ENCODE data around the gene DDX1. TPM values are rescaled to one million over a fixed set of nuclear protein-coding genes. Genes with fewer than 3 reads are reported as not detected.

DDX1 gene
- total RNA-seq, 1 experiment from 2014 or later: 115 TPM

GRCh38 chr2:15636972-15637785 is 45.5 kb downstream of the DDX1 start:
- Mint-ChIP-seq H3K36me3 (peaks cover 39% of the 10 kb centered on the region), H3K27ac (peak overlapping the region; percentile 50), H3K9me3 (peaks cover 7% of the 10 kb centered on the region), H3K4me1 (peaks cover 28% of the 10 kb centered on the region), H3K27me3 (ENCODE audit: low read depth) (no peaks in the 10 kb centered on the region), H3K4me3 (no peak overlapping the region)
- TF ChIP-seq NR3C1 (CRISPR knock-in tag; conservative IDR thresholded peaks at IDR 0.05; ENCODE audit: low read depth) (no peak), ZNF121 (CRISPR knock-in tag; IDR thresholded peaks at IDR 0.05) (no peak), CTCF (IDR thresholded peaks at IDR 0.05) (peak; percentile 85)
- TF ChIP-seq, protein P1, sequence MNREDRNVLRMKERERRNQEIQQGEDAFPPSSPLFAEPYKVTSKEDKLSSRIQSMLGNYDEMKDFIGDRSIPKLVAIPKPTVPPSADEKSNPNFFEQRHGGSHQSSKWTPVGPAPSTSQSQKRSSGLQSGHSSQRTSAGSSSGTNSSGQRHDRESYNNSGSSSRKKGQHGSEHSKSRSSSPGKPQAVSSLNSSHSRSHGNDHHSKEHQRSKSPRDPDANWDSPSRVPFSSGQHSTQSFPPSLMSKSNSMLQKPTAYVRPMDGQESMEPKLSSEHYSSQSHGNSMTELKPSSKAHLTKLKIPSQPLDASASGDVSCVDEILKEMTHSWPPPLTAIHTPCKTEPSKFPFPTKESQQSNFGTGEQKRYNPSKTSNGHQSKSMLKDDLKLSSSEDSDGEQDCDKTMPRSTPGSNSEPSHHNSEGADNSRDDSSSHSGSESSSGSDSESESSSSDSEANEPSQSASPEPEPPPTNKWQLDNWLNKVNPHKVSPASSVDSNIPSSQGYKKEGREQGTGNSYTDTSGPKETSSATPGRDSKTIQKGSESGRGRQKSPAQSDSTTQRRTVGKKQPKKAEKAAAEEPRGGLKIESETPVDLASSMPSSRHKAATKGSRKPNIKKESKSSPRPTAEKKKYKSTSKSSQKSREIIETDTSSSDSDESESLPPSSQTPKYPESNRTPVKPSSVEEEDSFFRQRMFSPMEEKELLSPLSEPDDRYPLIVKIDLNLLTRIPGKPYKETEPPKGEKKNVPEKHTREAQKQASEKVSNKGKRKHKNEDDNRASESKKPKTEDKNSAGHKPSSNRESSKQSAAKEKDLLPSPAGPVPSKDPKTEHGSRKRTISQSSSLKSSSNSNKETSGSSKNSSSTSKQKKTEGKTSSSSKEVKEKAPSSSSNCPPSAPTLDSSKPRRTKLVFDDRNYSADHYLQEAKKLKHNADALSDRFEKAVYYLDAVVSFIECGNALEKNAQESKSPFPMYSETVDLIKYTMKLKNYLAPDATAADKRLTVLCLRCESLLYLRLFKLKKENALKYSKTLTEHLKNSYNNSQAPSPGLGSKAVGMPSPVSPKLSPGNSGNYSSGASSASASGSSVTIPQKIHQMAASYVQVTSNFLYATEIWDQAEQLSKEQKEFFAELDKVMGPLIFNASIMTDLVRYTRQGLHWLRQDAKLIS (CRISPR knock-in tag; IDR thresholded peaks at IDR 0.05; ENCODE audit: borderline replicate concordance): no peak
- DNase-seq (ENCODE audit: low spot score) (peak; percentile 74), ATAC-seq (peak; percentile 95)
- ChIA-PET CTCF (interaction anchor here (0.7 to 2.1 kb wide), 7 partner anchors 107 to 870 kb away, joined by 3 to 20 read pairs (median 4); no protein-coding TSS in a partner anchor), POLR2A (no interaction called here)

DNA sequence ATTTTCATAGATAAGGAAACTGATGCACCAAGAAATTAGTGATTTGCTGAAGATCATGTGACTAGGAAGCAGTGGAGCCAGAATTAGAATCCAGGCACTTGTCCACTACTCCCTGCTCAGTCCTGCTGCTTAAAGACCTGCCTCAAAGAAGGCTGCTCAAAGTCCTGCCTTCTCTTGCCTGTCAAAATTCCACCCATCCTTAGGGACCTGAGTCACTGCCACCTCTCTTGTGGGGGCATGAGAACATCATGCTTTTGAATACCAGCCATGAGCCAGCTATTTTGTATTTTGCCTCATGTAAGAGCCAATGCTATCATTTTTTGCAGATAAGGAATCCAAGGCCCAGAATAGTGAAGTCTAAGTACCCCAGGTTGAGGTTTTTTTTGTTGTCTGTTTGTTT is 47.1 kb downstream of the DDX1 start:
- CTCF ChIA-PET: interaction anchor here (2.1 kb wide), 1 partner anchor 109 kb away, joined by 20 read pairs; no protein-coding TSS in a partner anchor
- no peak for TF ChIP-seq FOXK1 (CRISPR knock-in tag; IDR thresholded peaks at IDR 0.05)
- TF ChIP-seq RELA (CRISPR knock-in tag; IDR thresholded peaks at IDR 0.05; ENCODE audit: borderline replicate concordance): no peak
- no peak for TF ChIP-seq MAX (CRISPR knock-in tag; IDR thresholded peaks at IDR 0.05)
- no peak for TF ChIP-seq TEAD1 (CRISPR knock-in tag; IDR thresholded peaks at IDR 0.05)
- no peak for TF ChIP-seq FOXP4 (CRISPR knock-in tag; IDR thresholded peaks at IDR 0.05)
- TF ChIP-seq, protein P2, sequence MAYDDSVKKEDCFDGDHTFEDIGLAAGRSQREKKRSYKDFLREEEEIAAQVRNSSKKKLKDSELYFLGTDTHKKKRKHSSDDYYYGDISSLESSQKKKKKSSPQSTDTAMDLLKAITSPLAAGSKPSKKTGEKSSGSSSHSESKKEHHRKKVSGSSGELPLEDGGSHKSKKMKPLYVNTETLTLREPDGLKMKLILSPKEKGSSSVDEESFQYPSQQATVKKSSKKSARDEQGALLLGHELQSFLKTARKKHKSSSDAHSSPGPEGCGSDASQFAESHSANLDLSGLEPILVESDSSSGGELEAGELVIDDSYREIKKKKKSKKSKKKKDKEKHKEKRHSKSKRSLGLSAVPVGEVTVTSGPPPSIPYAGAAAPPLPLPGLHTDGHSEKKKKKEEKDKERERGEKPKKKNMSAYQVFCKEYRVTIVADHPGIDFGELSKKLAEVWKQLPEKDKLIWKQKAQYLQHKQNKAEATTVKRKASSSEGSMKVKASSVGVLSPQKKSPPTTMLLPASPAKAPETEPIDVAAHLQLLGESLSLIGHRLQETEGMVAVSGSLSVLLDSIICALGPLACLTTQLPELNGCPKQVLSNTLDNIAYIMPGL (CRISPR knock-in tag; IDR thresholded peaks at IDR 0.05): no peak
- no peak for TF ChIP-seq HMGA2 (CRISPR knock-in tag; IDR thresholded peaks at IDR 0.05)
- TF ChIP-seq ESRRA (CRISPR knock-in tag; IDR thresholded peaks at IDR 0.05; ENCODE audit: borderline replicate concordance): no peak
- TF ChIP-seq ZSCAN18 (CRISPR knock-in tag; IDR thresholded peaks at IDR 0.05): no peak
- no peak for TF ChIP-seq NFYB (CRISPR knock-in tag; conservative IDR thresholded peaks at IDR 0.05; ENCODE audit: low read depth)
- TF ChIP-seq OVOL2 (CRISPR knock-in tag; IDR thresholded peaks at IDR 0.05; ENCODE audit: borderline replicate concordance): no peak
- TF ChIP-seq ZNF232 (CRISPR knock-in tag; IDR thresholded peaks at IDR 0.05): no peak
- TF ChIP-seq, protein P3, sequence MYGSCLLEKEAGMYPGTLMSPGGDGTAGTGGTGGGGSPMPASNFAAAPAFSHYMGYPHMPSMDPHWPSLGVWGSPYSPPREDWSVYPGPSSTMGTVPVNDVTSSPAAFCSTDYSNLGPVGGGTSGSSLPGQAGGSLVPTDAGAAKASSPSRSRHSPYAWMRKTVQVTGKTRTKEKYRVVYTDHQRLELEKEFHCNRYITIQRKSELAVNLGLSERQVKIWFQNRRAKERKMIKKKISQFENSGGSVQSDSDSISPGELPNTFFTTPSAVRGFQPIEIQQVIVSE (CRISPR knock-in tag; IDR thresholded peaks at IDR 0.05; ENCODE audit: borderline replicate concordance): no peak
- TF ChIP-seq, protein P4, sequence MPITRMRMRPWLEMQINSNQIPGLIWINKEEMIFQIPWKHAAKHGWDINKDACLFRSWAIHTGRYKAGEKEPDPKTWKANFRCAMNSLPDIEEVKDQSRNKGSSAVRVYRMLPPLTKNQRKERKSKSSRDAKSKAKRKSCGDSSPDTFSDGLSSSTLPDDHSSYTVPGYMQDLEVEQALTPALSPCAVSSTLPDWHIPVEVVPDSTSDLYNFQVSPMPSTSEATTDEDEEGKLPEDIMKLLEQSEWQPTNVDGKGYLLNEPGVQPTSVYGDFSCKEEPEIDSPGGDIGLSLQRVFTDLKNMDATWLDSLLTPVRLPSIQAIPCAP (CRISPR knock-in tag; IDR thresholded peaks at IDR 0.05): no peak
- TF ChIP-seq SMAD4 (CRISPR knock-in tag; IDR thresholded peaks at IDR 0.05): no peak
- no peak for TF ChIP-seq GRHL2 (CRISPR knock-in tag; IDR thresholded peaks at IDR 0.05; ENCODE audit: insufficient replicate concordance, severe bottlenecking)
- Mint-ChIP-seq H3K4me1 (peaks cover 35% of the 10 kb centered on the region), H3K4me3 (no peak overlapping the region), H3K9me3 (peaks cover 7% of the 10 kb centered on the region), H3K27me3 (ENCODE audit: low read depth) (no peaks in the 10 kb centered on the region), H3K36me3 (peaks cover 27% of the 10 kb centered on the region), H3K27ac (no peak overlapping the region)
- no peak for DNase-seq (ENCODE audit: low spot score)
- POLR2A ChIA-PET: no interaction called here
- no peak for ATAC-seq

Measured in WTC11 (cell line).